ENCODE measurements around the gene RTTN. TPM values are rescaled to one million over a fixed set of nuclear protein-coding genes. Genes with fewer than 3 reads are reported as not detected.

RTTN gene
- total RNA-seq, 2 donors from 2014 or later, result 23.9 to 26.7 TPM

DNA sequence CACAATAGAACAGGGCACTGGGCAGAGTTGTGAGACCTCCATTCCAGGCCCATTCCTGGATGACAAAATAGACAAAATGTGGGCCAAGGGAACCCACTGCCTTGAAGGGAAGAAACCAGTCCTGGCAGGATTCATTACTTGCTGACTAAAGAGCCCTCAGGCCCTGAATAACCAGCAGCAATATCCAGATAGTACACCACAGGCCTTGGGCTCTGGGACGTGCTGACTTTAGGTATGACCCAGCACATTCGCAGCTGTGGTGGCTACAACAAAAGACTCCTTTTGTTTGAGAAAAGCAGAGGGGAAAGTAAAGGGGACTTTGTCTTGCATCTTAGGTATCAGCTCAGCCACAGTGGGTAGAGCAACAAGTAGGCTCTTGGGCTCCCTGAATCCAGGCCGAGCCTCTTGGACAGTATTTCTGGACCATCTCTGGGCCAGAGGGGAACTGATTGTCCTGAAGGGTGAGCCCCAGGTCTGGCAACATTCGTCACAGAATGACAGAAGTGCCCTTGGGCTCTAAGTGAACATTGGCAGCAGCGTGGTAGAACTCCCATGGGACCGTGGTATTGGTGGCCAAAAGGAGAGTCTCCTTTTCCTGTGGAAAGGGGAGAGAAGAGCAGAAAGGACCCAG, 167.9 kb downstream of the RTTN start:
- H3K4me3 Mint-ChIP-seq, result no peak overlapping the region
- no peak for ATAC-seq
- peaks cover 19% of the 10 kb centered on the region for H3K36me3 Mint-ChIP-seq (ENCODE audit: low read depth)
- H3K9me3 ChIP-seq (ENCODE audit: control insufficient read depth, low read length, poor library complexity, severe bottlenecking), result no peaks in the 10 kb centered on the region
- H3K27ac Mint-ChIP-seq, result no peak overlapping the region
- no peaks in the 10 kb centered on the region for H3K27me3 Mint-ChIP-seq
- peaks cover 5% of the 10 kb centered on the region for H3K4me1 Mint-ChIP-seq
- no peak for DNase-seq

DNA sequence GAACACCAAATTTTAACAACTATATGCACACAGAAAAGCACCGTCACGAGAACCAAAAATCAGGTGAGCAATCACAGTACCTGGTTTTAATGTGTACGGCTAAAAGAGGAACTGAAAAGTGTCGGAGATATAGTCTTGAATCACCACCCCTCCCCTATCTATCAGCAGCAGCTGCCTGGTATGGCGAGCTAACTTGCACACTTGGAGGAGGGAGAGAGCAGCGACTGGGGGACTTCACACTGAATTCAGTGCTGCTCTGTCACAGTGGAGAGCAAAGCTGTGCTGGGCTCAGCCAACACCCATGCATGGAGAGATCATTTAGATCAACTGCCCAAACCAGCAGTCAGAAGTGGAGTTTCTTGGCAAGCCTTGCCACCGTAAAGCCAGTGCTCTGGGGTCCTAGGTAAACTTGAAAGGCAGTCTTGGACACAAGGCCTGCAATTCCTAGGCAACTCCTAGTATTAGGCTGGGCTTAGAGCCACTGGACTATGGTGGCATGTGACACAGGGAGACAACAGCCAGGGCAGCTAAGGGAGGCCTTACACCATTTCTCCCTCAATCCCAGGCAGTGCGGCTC, 168.6 kb downstream of the RTTN start:
- ATAC-seq (no peak), DNase-seq (no peak)
- Mint-ChIP-seq H3K4me3 (no peak overlapping the region), H3K27ac (no peak overlapping the region), H3K36me3 (ENCODE audit: low read depth) (peaks cover 21% of the 10 kb centered on the region), H3K4me1 (peaks cover 3% of the 10 kb centered on the region), H3K27me3 (no peaks in the 10 kb centered on the region)
- H3K9me3 ChIP-seq (ENCODE audit: control insufficient read depth, low read length, poor library complexity, severe bottlenecking), result no peaks in the 10 kb centered on the region

- ATAC-seq (no peak), DNase-seq (no peak)
- Mint-ChIP-seq H3K27me3 (no peaks in the 10 kb centered on the region), H3K4me3 (no peak overlapping the region), H3K27ac (no peak overlapping the region), H3K36me3 (ENCODE audit: low read depth) (peaks cover 21% of the 10 kb centered on the region), H3K4me1 (peaks cover 3% of the 10 kb centered on the region)
- H3K9me3 ChIP-seq (ENCODE audit: control insufficient read depth, low read length, poor library complexity, severe bottlenecking), result no peaks in the 10 kb centered on the region
These were observed 169.3 kb downstream of the RTTN start for GRCh38 chr18:70036168-70036567.

GRCh38 chr18:70031221-70031620, 174.3 kb downstream of the RTTN start:
- Mint-ChIP-seq H3K27me3 (no peaks in the 10 kb centered on the region), H3K27ac (no peak overlapping the region), H3K4me1 (peaks cover 3% of the 10 kb centered on the region), H3K4me3 (no peak overlapping the region), H3K36me3 (ENCODE audit: low read depth) (peaks cover 16% of the 10 kb centered on the region)
- no peak for DNase-seq
- no peaks in the 10 kb centered on the region for H3K9me3 ChIP-seq (ENCODE audit: control insufficient read depth, low read length, poor library complexity, severe bottlenecking)
- ATAC-seq, result no peak

GRCh38 chr18:70030728-70031127, 174.8 kb downstream of the RTTN start:
- Mint-ChIP-seq H3K4me1 (peaks cover 3% of the 10 kb centered on the region), H3K36me3 (ENCODE audit: low read depth) (peaks cover 18% of the 10 kb centered on the region), H3K27ac (no peak overlapping the region), H3K27me3 (no peaks in the 10 kb centered on the region), H3K4me3 (no peak overlapping the region)
- H3K9me3 ChIP-seq (ENCODE audit: control insufficient read depth, low read length, poor library complexity, severe bottlenecking), result no peaks in the 10 kb centered on the region
- no peak for DNase-seq
- no peak for ATAC-seq

DNA sequence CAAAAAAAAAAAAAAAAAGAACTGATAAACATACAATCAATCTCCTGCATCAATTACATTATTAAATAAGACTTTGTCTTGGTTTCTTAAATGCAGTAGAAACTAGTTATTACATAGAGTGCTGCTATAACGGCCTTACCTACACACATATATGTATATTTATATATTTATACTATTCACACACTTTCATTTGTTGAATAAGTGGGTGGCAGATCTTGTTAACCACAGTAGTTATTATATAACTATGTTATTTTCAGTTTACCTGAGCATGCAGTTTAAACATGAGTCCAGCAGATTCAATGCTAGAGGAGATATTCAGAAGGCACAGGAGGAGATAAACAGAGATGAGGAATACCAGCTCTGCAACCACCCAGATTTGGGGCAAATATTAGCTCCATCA, 176.3 kb downstream of the RTTN start:
- Mint-ChIP-seq H3K4me1 (no peaks in the 10 kb centered on the region), H3K27ac (no peak overlapping the region), H3K27me3 (no peaks in the 10 kb centered on the region), H3K36me3 (ENCODE audit: low read depth) (peaks cover 18% of the 10 kb centered on the region), H3K4me3 (no peak overlapping the region)
- H3K9me3 ChIP-seq (ENCODE audit: control insufficient read depth, low read length, poor library complexity, severe bottlenecking), result no peaks in the 10 kb centered on the region
- DNase-seq (no peak), ATAC-seq (no peak)

- no peaks in the 10 kb centered on the region for H3K4me1 Mint-ChIP-seq
- no peaks in the 10 kb centered on the region for H3K9me3 ChIP-seq (ENCODE audit: control insufficient read depth, low read length, poor library complexity, severe bottlenecking)
- H3K4me3 Mint-ChIP-seq, result no peak overlapping the region
- peaks cover 18% of the 10 kb centered on the region for H3K36me3 Mint-ChIP-seq (ENCODE audit: low read depth)
- ATAC-seq (no peak), DNase-seq (no peak)
- no peaks in the 10 kb centered on the region for H3K27me3 Mint-ChIP-seq
- H3K27ac Mint-ChIP-seq, result no peak overlapping the region
These were observed 176.8 kb downstream of the RTTN start for GRCh38 chr18:70028734-70029133.

DNA sequence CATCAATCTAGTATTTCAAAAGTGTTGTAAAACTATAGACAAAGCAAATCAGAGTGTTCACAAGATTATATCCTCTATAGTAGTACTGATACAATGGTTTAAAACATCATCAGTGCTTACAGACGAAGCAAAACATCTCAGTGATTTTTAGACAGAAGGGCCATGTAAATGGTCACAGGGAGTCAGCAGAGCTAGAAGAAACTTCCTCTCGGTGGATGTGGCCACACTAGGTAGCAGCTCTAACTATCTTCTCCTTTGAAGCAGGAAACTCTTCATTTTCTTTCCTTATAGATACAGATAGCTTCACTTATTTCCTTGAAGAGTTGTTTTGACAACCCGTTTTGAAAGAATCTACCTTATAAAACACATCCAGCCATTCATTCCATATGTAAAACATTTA, 177.4 kb downstream of the RTTN start:
- Mint-ChIP-seq H3K36me3 (ENCODE audit: low read depth) (peaks cover 17% of the 10 kb centered on the region), H3K4me1 (no peaks in the 10 kb centered on the region), H3K4me3 (no peak overlapping the region), H3K27ac (no peak overlapping the region), H3K27me3 (no peaks in the 10 kb centered on the region)
- ATAC-seq (no peak), DNase-seq (no peak)
- H3K9me3 ChIP-seq (ENCODE audit: control insufficient read depth, low read length, poor library complexity, severe bottlenecking), result no peaks in the 10 kb centered on the region

DNA sequence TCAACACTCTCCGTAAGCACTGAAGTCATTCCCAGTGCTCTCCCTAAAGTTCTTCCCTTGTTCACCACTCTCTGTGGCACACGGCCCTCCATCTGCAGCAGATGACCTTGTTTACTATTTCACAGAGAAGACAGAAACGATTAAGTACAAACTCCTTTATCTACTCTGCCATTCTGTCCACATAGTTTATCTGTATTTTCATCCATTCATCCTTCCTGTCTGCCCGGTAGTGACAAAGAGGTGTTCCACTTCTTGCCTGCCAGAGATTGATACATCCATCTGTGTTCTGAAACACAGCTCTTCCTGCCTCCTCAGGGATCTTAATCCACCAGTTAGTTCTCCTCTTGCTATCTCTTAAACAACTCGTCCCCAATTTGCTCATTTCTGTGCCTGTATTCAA, 179.9 kb downstream of the RTTN start:
- no peak for DNase-seq
- no peaks in the 10 kb centered on the region for H3K9me3 ChIP-seq (ENCODE audit: control insufficient read depth, low read length, poor library complexity, severe bottlenecking)
- H3K4me1 Mint-ChIP-seq, result no peaks in the 10 kb centered on the region
- no peak overlapping the region for H3K4me3 Mint-ChIP-seq
- ATAC-seq, result no peak
- peaks cover 20% of the 10 kb centered on the region for H3K36me3 Mint-ChIP-seq (ENCODE audit: low read depth)
- H3K27me3 Mint-ChIP-seq, result no peaks in the 10 kb centered on the region
- no peak overlapping the region for H3K27ac Mint-ChIP-seq

GRCh38 chr18:70024829-70025228, 180.7 kb downstream of the RTTN start:
- H3K9me3 ChIP-seq (ENCODE audit: control insufficient read depth, low read length, poor library complexity, severe bottlenecking), result no peaks in the 10 kb centered on the region
- H3K4me3 Mint-ChIP-seq, result no peak overlapping the region
- no peaks in the 10 kb centered on the region for H3K4me1 Mint-ChIP-seq
- no peak overlapping the region for H3K27ac Mint-ChIP-seq
- H3K27me3 Mint-ChIP-seq, result no peaks in the 10 kb centered on the region
- no peak for DNase-seq
- no peak for ATAC-seq
- H3K36me3 Mint-ChIP-seq (ENCODE audit: low read depth), result peaks cover 19% of the 10 kb centered on the region

- H3K9me3 ChIP-seq (ENCODE audit: control insufficient read depth, low read length, poor library complexity, severe bottlenecking), result no peaks in the 10 kb centered on the region
- DNase-seq (no peak), ATAC-seq (no peak)
- Mint-ChIP-seq H3K4me1 (no peaks in the 10 kb centered on the region), H3K4me3 (no peak overlapping the region), H3K36me3 (ENCODE audit: low read depth) (peaks cover 19% of the 10 kb centered on the region), H3K27ac (no peak overlapping the region), H3K27me3 (no peaks in the 10 kb centered on the region)
These were observed 181.4 kb downstream of the RTTN start for GRCh38 chr18:70024093-70024492.

GRCh38 chr18:70022636-70023035, 182.9 kb downstream of the RTTN start:
- Mint-ChIP-seq H3K4me1 (no peaks in the 10 kb centered on the region), H3K27ac (no peak overlapping the region), H3K36me3 (ENCODE audit: low read depth) (peaks cover 20% of the 10 kb centered on the region), H3K27me3 (no peaks in the 10 kb centered on the region), H3K4me3 (no peak overlapping the region)
- ATAC-seq, result no peak
- no peaks in the 10 kb centered on the region for H3K9me3 ChIP-seq (ENCODE audit: control insufficient read depth, low read length, poor library complexity, severe bottlenecking)
- no peak for DNase-seq

- Mint-ChIP-seq H3K36me3 (ENCODE audit: low read depth) (peaks cover 23% of the 10 kb centered on the region), H3K27me3 (no peaks in the 10 kb centered on the region)
- H3K9me3 ChIP-seq (ENCODE audit: control insufficient read depth, low read length, poor library complexity, severe bottlenecking), result no peaks in the 10 kb centered on the region
These were observed 184.0 kb downstream of the RTTN start for GRCh38 chr18:70021498-70021897.

GRCh38 chr18:70021043-70021442, 184.4 kb downstream of the RTTN start:
- no peaks in the 10 kb centered on the region for H3K27me3 Mint-ChIP-seq
- H3K27ac Mint-ChIP-seq, result no peak overlapping the region
- DNase-seq (no peak), ATAC-seq (no peak)
- no peak overlapping the region for H3K4me3 Mint-ChIP-seq
- H3K4me1 Mint-ChIP-seq, result peaks cover 4% of the 10 kb centered on the region
- no peaks in the 10 kb centered on the region for H3K9me3 ChIP-seq (ENCODE audit: control insufficient read depth, low read length, poor library complexity, severe bottlenecking)
- H3K36me3 Mint-ChIP-seq (ENCODE audit: low read depth), result peaks cover 24% of the 10 kb centered on the region

More at GRCh38 chr18:70021498-70021897, 184.0 kb downstream of the RTTN start:
- H3K4me3 Mint-ChIP-seq, result no peak overlapping the region
- ATAC-seq (no peak), DNase-seq (no peak)
- H3K4me1 Mint-ChIP-seq, result peaks cover 4% of the 10 kb centered on the region
- H3K27ac Mint-ChIP-seq, result no peak overlapping the region

Data from T-helper 17 cell (primary cell).